Measurements from ENCODE around the gene APPL2.

Gene APPL2

DNA sequence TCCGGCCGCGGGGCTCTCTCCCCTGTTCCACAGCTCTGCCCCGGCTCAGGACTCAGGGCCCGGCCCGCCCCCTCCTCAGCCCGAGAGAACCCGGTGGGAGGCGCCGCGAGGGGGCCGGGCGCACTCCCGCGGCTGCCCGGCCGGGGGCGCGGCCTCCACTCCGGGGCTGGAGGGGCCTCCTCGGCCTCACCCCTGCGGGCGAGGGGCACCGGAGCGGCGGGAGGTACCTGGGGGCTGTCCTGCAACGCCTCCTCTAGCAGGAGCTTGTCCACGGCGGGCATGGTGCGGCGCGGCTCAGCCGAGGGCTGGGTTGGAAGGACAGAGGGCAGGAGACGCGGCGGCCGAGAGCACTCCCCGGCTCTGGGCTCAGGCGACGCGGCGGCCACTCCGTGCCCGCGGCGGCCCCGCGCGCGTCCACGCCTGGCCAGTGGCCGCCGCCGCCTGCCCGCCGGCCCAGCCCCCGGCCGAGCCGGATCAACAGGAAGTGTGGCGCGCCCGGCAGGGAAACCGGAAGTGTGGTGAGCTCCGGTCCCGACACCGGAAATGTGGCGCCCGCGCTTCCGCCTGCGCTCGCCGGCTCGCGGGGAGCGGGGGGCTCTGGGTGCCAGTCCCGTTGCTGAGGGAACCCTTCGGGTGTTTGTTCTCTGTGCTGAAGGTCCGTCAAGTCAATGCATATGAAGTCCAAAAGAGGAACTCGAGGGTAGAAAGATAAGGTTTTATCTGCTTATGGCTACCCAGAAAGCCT lies at the start of gene APPL2:
APPL2 (minus strand) TSS at position 443 of the 745 bp plus-strand sequence; CDS start at position 281, 162 bp downstream.
- DNase-seq (ENCODE audit: low spot score): peak; percentile 95

- no peak for DNase-seq (ENCODE audit: low spot score)
These were observed 49.4 kb upstream of the APPL2 start for GRCh38 chr12:105285378-105285777.

- no peak for DNase-seq (ENCODE audit: low spot score)
These were observed 45.7 kb upstream of the APPL2 start for GRCh38 chr12:105281694-105282049.

GRCh38 chr12:105280966-105281693 lies 45.2 kb upstream of the APPL2 start:
- no peak for DNase-seq (ENCODE audit: low spot score)

- DNase-seq (ENCODE audit: low spot score): no peak
These were observed 43.6 kb upstream of the APPL2 start for GRCh38 chr12:105279460-105280056.

GRCh38 chr12:105278043-105278697 lies 42.2 kb upstream of the APPL2 start:
- peak; percentile 25 for DNase-seq (ENCODE audit: low spot score)

DNA sequence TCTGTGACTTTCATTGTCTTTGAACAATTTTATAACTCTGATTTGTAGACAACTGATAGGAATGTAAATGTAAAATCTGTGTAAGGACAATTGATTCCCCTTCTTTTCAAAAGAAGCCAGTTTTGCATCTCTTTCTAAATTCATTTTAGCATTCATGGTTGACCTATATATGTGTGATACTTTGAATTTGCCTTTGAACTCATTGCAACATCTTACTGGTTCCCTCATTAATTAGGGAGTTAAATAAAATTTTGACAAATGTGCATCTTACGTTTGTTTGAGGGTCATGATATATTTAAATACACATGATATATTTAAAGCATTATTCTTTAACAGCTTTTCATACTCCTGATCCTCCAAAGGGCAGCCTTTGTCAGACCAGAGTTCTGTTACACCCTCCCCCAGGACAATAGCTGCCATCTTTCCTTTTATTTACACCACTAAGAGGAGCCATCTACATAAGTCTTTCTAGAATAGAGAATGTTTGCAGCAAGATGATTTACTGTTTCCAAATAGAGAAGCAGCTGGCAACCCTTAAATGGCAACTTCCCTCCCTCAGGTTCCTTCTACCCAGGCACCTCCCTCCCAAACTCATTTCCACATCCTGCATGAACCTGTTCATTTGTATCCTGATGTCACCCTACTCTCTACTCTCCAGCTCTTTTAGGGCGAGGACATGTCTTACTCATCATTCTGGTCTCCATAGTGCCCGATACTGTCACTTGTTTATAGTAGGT lies 40.2 kb upstream of the APPL2 start:
- DNase-seq (ENCODE audit: low spot score): no peak

- DNase-seq (ENCODE audit: low spot score): no peak
These were observed 38.6 kb upstream of the APPL2 start for GRCh38 chr12:105274571-105274970.

GRCh38 chr12:105273601-105274000 lies 37.6 kb upstream of the APPL2 start:
- DNase-seq (ENCODE audit: low spot score): no peak

- DNase-seq (ENCODE audit: low spot score): no peak
These were observed 36.9 kb upstream of the APPL2 start for GRCh38 chr12:105272814-105273416.

DNA sequence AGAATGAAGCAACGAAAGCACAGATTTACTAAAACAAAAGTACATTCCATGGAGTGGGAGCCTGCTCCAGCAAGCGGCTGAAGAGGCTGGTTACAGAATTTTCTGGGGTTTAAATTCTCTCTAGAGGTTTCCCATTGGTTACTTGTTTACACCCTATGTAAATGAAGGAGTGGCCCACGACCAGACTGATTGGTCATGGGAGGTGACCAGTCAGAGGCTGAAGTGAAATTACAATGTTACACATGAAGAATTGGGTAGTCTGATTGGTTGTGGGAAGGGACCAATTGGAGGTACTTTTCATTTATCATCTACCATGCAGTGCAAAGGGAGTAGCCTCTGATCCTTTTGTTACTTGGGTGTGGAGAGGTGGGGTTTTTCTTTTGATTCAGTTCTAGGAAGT lies 36.2 kb upstream of the APPL2 start:
- no peak for DNase-seq (ENCODE audit: low spot score)

DNA sequence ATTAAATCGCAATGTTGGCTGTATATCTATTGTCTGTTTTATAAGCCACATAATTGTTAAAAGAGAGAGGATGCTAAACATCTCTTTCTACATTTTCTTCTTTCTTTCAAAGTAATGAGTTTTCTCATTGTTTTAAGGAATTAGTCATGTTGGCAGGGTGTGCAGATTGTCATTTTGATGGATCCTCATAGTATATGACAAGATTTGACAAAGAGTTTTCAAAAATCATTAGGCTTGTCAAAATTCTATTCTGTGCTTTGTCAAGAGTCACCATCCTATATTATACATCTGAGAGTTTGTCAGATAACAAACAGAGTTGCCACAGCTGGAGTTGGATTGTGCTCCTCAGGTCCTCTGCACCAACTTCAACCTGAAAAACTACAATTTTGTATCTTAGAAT lies 35.4 kb upstream of the APPL2 start:
- no peak for DNase-seq (ENCODE audit: low spot score)

DNA sequence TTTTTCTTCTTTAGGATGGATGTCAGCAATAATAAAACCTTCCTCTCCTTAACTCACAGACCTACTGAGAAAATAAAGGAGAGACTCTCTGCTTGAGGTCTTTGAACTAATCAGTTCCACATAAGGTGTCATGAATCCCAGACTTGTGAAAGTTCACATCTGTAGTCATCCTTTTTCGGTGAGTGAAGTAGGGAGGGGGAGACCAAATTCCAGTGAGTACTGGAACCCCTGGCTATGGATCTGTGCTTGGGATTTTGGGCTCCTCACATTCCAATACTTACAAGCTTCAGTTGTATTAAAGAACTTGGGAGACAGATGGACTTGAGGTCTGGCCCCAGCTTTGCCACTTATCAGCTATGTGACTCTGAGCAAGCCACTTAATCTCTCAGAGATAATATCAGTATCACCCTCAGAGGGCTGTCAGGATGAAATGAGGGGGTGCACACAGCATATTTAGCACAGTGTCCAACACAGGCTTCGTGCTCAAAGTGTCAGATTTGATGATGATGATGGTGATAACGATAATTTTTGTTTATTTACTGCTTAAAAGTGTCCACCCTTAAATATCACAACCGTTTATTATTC lies 34.8 kb upstream of the APPL2 start:
- DNase-seq (ENCODE audit: low spot score): no peak

GRCh38 chr12:105267711-105268110 lies 31.7 kb upstream of the APPL2 start:
- DNase-seq (ENCODE audit: low spot score): no peak

GRCh38 chr12:105264771-105265170 lies 28.8 kb upstream of the APPL2 start:
- no peak for DNase-seq (ENCODE audit: low spot score)

DNA sequence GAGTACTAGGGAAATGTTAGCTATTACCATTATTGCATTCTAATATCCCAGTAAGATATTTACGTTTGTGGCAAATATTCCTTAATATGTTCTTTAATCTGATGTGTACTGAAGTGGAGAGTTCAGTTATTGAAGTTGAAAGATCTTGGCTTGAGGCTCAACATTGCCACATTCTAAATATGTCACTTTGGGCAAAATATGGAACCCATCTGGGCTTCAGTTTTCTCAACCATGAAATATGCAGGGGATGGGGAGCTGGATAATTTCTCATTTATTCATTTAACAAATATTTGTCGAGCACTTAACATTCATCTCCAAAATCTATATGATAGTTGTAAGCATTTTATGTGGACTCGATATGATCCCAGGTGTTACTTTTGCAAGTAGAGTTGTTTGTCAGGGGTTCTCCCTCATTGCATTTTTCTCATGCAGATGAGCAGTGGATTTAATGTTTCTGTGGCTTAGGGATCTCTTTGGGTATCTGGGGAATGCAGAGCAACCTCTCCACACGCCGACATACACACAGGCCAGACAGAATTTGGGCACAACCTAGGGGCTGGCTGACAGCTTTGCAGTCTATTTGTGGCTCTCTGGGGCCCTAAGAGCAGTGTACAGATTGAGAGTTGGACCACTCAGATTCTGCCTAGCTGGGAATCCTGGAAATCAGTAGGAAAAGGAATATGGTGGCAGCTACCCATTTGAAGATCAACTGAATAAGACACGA lies 26.6 kb upstream of the APPL2 start:
- no peak for DNase-seq (ENCODE audit: low spot score)

DNA sequence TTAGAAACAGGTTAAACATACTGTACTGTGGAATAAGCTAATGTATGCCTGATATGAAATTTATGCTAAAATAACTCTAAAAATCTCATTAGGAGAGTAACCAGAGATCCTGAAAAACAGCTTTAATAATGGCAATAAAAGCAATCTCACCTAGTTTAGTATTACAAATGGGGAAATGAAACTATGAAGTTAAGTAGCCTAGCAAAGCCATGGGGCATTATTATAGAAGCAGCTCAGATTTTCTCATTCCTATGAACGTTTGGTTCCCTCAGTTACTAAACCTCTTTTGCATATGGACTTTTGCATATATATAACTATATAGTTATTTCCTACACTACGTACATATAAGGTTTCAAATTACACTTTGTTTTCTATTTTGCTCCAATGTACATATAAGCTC lies 25.0 kb upstream of the APPL2 start:
- DNase-seq (ENCODE audit: low spot score): no peak

- no peak for DNase-seq (ENCODE audit: low spot score)
These were observed 23.3 kb upstream of the APPL2 start for GRCh38 chr12:105259226-105259625.

- DNase-seq (ENCODE audit: low spot score): peak; percentile 56
These were observed 21.4 kb upstream of the APPL2 start for GRCh38 chr12:105257321-105257728.

DNA sequence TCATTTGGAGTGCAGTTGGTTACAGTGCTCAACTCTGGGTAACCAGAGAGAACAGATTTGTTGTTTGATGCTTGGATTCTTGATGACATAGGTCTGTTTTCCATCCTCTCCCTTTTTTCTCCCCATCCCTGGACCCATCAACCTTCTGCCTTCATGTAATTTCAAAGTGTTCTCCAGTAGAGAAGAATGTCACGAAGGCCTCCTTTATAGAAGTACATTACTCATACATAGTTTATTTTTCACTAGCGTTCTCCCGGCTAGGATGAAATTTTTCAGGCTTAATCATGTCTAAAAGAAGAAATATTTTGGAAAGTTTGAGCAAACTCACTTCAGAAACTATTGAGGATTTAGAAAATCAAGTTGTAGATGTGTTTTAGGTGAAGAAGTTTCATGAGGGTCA lies 20.9 kb upstream of the APPL2 start:
- DNase-seq (ENCODE audit: low spot score): peak; percentile 41

Data from AG08396 (cell line).